ENCODE results near the gene ITGAL. TPM values are rescaled to one million over a fixed set of nuclear protein-coding genes. Genes with fewer than 3 reads are reported as not detected.
A peak's percentile ranks its signal among the peaks of the same experiment; 100 is the strongest.

ITGAL gene
- total RNA-seq, 1 experiment from 2014 or later = 0.03 TPM

- Histone ChIP-seq H3K27me3 (ENCODE audit: control insufficient read depth, insufficient read depth, low read length) (no peaks in the 10 kb centered on the region), H3K36me3 (replicated peaks; ENCODE audit: control insufficient read depth, insufficient read depth, low read length) (no peaks in the 10 kb centered on the region), H3K4me3 (ENCODE audit: insufficient read depth, low read depth, low read length) (no peak overlapping the region)
- DNase-seq = peak; percentile 29
Observed at GRCh38 chr16:30493941-30494488, 21.5 kb downstream of the ITGAL start.

- Histone ChIP-seq H3K36me3 (replicated peaks; ENCODE audit: control insufficient read depth, insufficient read depth, low read length) (no peaks in the 10 kb centered on the region), H3K4me3 (ENCODE audit: insufficient read depth, low read depth, low read length) (no peak overlapping the region), H3K27me3 (ENCODE audit: control insufficient read depth, insufficient read depth, low read length) (no peaks in the 10 kb centered on the region)
- no peak for DNase-seq
Observed at GRCh38 chr16:30494709-30495108, 22.2 kb downstream of the ITGAL start.

- H3K27me3 ChIP-seq (ENCODE audit: control insufficient read depth, insufficient read depth, low read length) = no peaks in the 10 kb centered on the region
Observed at GRCh38 chr16:30499284-30499683, 26.7 kb downstream of the ITGAL start.

GRCh38 chr16:30503403-30504296 is 31.1 kb downstream of the ITGAL start:
- Histone ChIP-seq H3K27me3 (ENCODE audit: control insufficient read depth, insufficient read depth, low read length) (no peaks in the 10 kb centered on the region), H3K4me3 (ENCODE audit: insufficient read depth, low read depth, low read length) (no peak overlapping the region), H3K36me3 (replicated peaks; ENCODE audit: control insufficient read depth, insufficient read depth, low read length) (no peaks in the 10 kb centered on the region)
- DNase-seq = peak; percentile 31

More at GRCh38 chr16:30499284-30499683, 26.7 kb downstream of the ITGAL start:
- no peak overlapping the region for H3K4me3 ChIP-seq (ENCODE audit: insufficient read depth, low read depth, low read length)
- no peaks in the 10 kb centered on the region for H3K36me3 ChIP-seq (replicated peaks; ENCODE audit: control insufficient read depth, insufficient read depth, low read length)
- DNase-seq = peak; percentile 37

- no peaks in the 10 kb centered on the region for H3K36me3 ChIP-seq (replicated peaks; ENCODE audit: control insufficient read depth, insufficient read depth, low read length)
- no peak overlapping the region for H3K4me3 ChIP-seq (ENCODE audit: insufficient read depth, low read depth, low read length)
- H3K27me3 ChIP-seq (ENCODE audit: control insufficient read depth, insufficient read depth, low read length) = no peaks in the 10 kb centered on the region
- no peak for DNase-seq
Observed at GRCh38 chr16:30509081-30509765, 36.7 kb downstream of the ITGAL start.

- Histone ChIP-seq H3K27me3 (ENCODE audit: control insufficient read depth, insufficient read depth, low read length) (no peaks in the 10 kb centered on the region), H3K36me3 (replicated peaks; ENCODE audit: control insufficient read depth, insufficient read depth, low read length) (no peaks in the 10 kb centered on the region), H3K4me3 (ENCODE audit: insufficient read depth, low read depth, low read length) (no peak overlapping the region)
- no peak for DNase-seq
Observed at GRCh38 chr16:30510376-30510938, 37.9 kb downstream of the ITGAL start.

GRCh38 chr16:30511509-30511908 is 39.0 kb downstream of the ITGAL start:
- no peak for DNase-seq
- Histone ChIP-seq H3K4me3 (ENCODE audit: insufficient read depth, low read depth, low read length) (no peak overlapping the region), H3K36me3 (replicated peaks; ENCODE audit: control insufficient read depth, insufficient read depth, low read length) (no peaks in the 10 kb centered on the region)

GRCh38 chr16:30515275-30515674 is 42.7 kb downstream of the ITGAL start:
- Histone ChIP-seq H3K27me3 (ENCODE audit: control insufficient read depth, insufficient read depth, low read length) (no peaks in the 10 kb centered on the region), H3K36me3 (replicated peaks; ENCODE audit: control insufficient read depth, insufficient read depth, low read length) (no peaks in the 10 kb centered on the region), H3K4me3 (ENCODE audit: insufficient read depth, low read depth, low read length) (no peak overlapping the region)
- no peak for DNase-seq

More at GRCh38 chr16:30511509-30511908, 39.0 kb downstream of the ITGAL start:
- no peaks in the 10 kb centered on the region for H3K27me3 ChIP-seq (ENCODE audit: control insufficient read depth, insufficient read depth, low read length)

- H3K27me3 ChIP-seq (ENCODE audit: control insufficient read depth, insufficient read depth, low read length) = no peaks in the 10 kb centered on the region
- DNase-seq = peak; percentile 56
Observed at GRCh38 chr16:30518552-30518951, 46.0 kb downstream of the ITGAL start.

GRCh38 chr16:30519120-30520049 is 46.8 kb downstream of the ITGAL start:
- Histone ChIP-seq H3K36me3 (replicated peaks; ENCODE audit: control insufficient read depth, insufficient read depth, low read length) (no peaks in the 10 kb centered on the region), H3K27me3 (ENCODE audit: control insufficient read depth, insufficient read depth, low read length) (no peaks in the 10 kb centered on the region)

More at GRCh38 chr16:30518552-30518951, 46.0 kb downstream of the ITGAL start:
- H3K4me3 ChIP-seq (ENCODE audit: insufficient read depth, low read depth, low read length) = no peak overlapping the region
- H3K36me3 ChIP-seq (replicated peaks; ENCODE audit: control insufficient read depth, insufficient read depth, low read length) = no peaks in the 10 kb centered on the region

GRCh38 chr16:30521476-30521872 is 48.9 kb downstream of the ITGAL start:
- Histone ChIP-seq H3K4me3 (ENCODE audit: insufficient read depth, low read depth, low read length) (no peak overlapping the region), H3K36me3 (replicated peaks; ENCODE audit: control insufficient read depth, insufficient read depth, low read length) (no peaks in the 10 kb centered on the region), H3K27me3 (ENCODE audit: control insufficient read depth, insufficient read depth, low read length) (no peaks in the 10 kb centered on the region)
- DNase-seq = no peak

More at GRCh38 chr16:30519120-30520049, 46.8 kb downstream of the ITGAL start:
- no peak overlapping the region for H3K4me3 ChIP-seq (ENCODE audit: insufficient read depth, low read depth, low read length)
- no peak for DNase-seq

- H3K36me3 ChIP-seq (replicated peaks; ENCODE audit: control insufficient read depth, insufficient read depth, low read length) = no peaks in the 10 kb centered on the region
- no peak for DNase-seq
- H3K27me3 ChIP-seq (ENCODE audit: control insufficient read depth, insufficient read depth, low read length) = no peaks in the 10 kb centered on the region
- H3K4me3 ChIP-seq (ENCODE audit: insufficient read depth, low read depth, low read length) = no peak overlapping the region
Observed at GRCh38 chr16:30521873-30522641, 49.5 kb downstream of the ITGAL start.

Data from H7 (cell line).